OCI-LY3 (cell line): ENCODE measurements around the gene TNFAIP2.
A peak's percentile ranks its signal among the peaks of the same experiment; 100 is the strongest.

Source experiments
- H2AFZ ChIP-seq: fragments of 200-600, 300-600 bp; shearing (Covaris generic); 2 replicates; pipeline ENCODE4 v1.6.0; 2014; ENCODE audit warnings: antibody characterized with exemption, low read depth, low read length
- H3K27ac ChIP-seq: fragments of 200-600, 300-600 bp; sonication (generic); 2 replicates; pipeline ENCODE4 v1.5.1; 2014; ENCODE audit warnings: mild to moderate bottlenecking, low read length, moderate library complexity, mixed read lengths
- H3K27me3 ChIP-seq: fragments of 200-600, 300-600 bp; sonication (generic); 2 replicates; pipeline ENCODE4 v1.6.1; 2014; ENCODE audit warnings: low read depth, low read length, mixed read lengths
- H3K36me3 ChIP-seq: fragments of 200-600, 300-600 bp; sonication (generic); replicated peaks from 2 replicates; pipeline ENCODE3; 2014; ENCODE audit warnings: low read depth, low read length, mixed read lengths
- H3K4me1 ChIP-seq: fragments of 300-600, 200-600 bp; sonication (generic); 2 replicates; pipeline ENCODE4 v1.6.1; 2014; ENCODE audit warnings: low read length, mixed read lengths
- H3K4me2 ChIP-seq: fragments of 200-600, 300-600 bp; sonication (generic); 2 replicates; pipeline ENCODE4 v1.6.1; 2014; ENCODE audit warnings: low read length, mixed read lengths
- H3K4me3 ChIP-seq: fragments of 300-600, 200-600 bp; sonication (generic); 2 replicates; pipeline ENCODE4 v1.5.1; 2014; ENCODE audit warnings: antibody characterized with exemption, mild to moderate bottlenecking, low read length, moderate library complexity
- H3K79me2 ChIP-seq: fragments of 300-600, 200-600 bp; shearing (Covaris generic); 2 replicates; pipeline ENCODE4 v1.6.1; 2014; ENCODE audit warnings: mild to moderate bottlenecking, low read length, mixed read lengths
- H3K9ac ChIP-seq: fragments of 300-600, 200-600 bp; shearing (Covaris generic); 2 replicates; pipeline ENCODE4 v1.6.0; 2014; ENCODE audit warnings: mild to moderate bottlenecking, low read length, moderate library complexity
- H3K9me3 ChIP-seq: fragments of 200-600, 300-600 bp; shearing (Covaris generic); 2 replicates; pipeline ENCODE4 v1.6.1; 2014; ENCODE audit warnings: low read length, mixed read lengths; ENCODE audit not compliant: insufficient read depth
- H4K20me1 ChIP-seq: fragments of 200-600, 300-600 bp; sonication (generic); 2 replicates; pipeline ENCODE4 v1.6.1; 2016; ENCODE audit warnings: low read length, mixed read lengths; ENCODE audit not compliant: insufficient read depth
- EZH2phosphoT487 ChIP-seq: fragments of 200-600 bp; shearing (Covaris generic); IDR thresholded peaks from 2 replicates; pipeline ENCODE4 v1.6.1; 2018; ENCODE audit warnings: antibody characterized with exemption, mixed run types, low read depth
- TF ChIP-seq, protein P1 (sequence below): fragments of 200-600, 300-600 bp; sonication (generic); IDR thresholded peaks from 2 replicates; pipeline ENCODE4 v1.5.1; 2014; ENCODE audit warnings: antibody characterized with exemption, low read length, low read depth

TNFAIP2 gene

DNA sequence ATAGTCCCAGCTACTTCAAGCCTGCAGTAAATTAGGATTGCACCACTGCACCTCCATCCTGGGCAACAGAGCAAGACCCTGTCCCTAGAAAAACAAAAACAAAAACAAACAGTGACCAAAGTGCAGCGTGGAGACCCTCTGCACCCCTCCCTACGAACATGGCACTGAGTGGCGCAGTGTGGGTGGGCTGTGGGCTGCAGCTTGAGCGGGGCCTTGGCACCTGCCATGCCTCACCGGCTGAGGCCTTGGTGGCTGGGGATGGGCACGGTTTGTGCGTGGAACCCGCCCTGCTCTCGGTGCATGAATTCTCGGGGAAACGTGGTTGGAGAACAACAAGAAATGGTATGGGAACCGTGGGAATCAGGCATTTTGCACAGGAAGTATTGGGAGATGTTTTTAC lies 60.8 kb downstream of the TNFAIP2 start:
- Histone ChIP-seq H3K27ac (no peak overlapping the region), H3K79me2 (no peaks in the 10 kb centered on the region), H3K4me1 (no peaks in the 10 kb centered on the region), H3K4me3 (no peak overlapping the region), H3K36me3 (no peaks in the 10 kb centered on the region), H4K20me1 (no peaks in the 10 kb centered on the region), H3K27me3 (no peaks in the 10 kb centered on the region), H2AFZ (no peak overlapping the region), H3K9me3 (no peaks in the 10 kb centered on the region), H3K4me2 (no peak overlapping the region), H3K9ac (no peak overlapping the region)
- TF ChIP-seq, protein P1, sequence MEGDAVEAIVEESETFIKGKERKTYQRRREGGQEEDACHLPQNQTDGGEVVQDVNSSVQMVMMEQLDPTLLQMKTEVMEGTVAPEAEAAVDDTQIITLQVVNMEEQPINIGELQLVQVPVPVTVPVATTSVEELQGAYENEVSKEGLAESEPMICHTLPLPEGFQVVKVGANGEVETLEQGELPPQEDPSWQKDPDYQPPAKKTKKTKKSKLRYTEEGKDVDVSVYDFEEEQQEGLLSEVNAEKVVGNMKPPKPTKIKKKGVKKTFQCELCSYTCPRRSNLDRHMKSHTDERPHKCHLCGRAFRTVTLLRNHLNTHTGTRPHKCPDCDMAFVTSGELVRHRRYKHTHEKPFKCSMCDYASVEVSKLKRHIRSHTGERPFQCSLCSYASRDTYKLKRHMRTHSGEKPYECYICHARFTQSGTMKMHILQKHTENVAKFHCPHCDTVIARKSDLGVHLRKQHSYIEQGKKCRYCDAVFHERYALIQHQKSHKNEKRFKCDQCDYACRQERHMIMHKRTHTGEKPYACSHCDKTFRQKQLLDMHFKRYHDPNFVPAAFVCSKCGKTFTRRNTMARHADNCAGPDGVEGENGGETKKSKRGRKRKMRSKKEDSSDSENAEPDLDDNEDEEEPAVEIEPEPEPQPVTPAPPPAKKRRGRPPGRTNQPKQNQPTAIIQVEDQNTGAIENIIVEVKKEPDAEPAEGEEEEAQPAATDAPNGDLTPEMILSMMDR = no peak
- TF ChIP-seq EZH2phosphoT487 = no peak

- H3K36me3 ChIP-seq = no peaks in the 10 kb centered on the region
- H3K4me3 ChIP-seq = no peak overlapping the region
- no peak overlapping the region for H3K4me2 ChIP-seq
- H3K9ac ChIP-seq = no peak overlapping the region
- no peak overlapping the region for H3K27ac ChIP-seq
- no peaks in the 10 kb centered on the region; the same call in 1 of the 2 replicates for H3K4me1 ChIP-seq
- no peaks in the 10 kb centered on the region for H4K20me1 ChIP-seq
- no peak overlapping the region for H2AFZ ChIP-seq
- no peaks in the 10 kb centered on the region for H3K79me2 ChIP-seq
- no peaks in the 10 kb centered on the region for H3K27me3 ChIP-seq
- H3K9me3 ChIP-seq = no peaks in the 10 kb centered on the region
- TF ChIP-seq, protein P1 = peak; percentile 71
- TF ChIP-seq EZH2phosphoT487 = no peak
These were observed 62.1 kb downstream of the TNFAIP2 start for GRCh38 chr14:103185051-103186029.

DNA sequence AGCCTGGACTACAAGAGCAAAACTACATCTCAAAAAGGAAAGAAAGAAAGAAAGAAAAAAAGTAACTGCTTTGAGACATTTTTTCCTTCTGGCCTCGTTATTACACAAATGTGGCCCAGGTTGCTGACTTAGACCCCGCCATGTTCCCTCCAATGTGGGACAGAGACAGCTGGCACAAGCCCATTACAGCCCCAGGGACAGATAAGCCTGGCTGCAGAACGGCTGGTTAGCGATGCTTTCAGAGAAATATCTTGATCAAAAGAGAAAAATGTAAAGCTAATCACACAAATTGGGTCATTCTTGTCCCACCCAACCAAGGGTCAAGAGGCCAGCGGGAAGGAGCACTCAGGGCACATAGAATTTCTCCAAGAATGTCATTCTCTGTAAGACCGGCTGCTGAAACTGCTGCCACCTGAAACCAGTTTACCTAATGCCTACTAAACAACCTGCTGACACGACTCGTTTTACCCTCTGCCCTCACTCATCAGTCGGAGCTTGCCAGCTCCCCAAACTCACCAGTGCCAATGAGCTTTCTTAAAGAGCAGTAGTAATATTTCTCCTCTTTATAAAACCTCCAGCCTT lies 63.1 kb downstream of the TNFAIP2 start:
- Histone ChIP-seq H3K9ac (no peak overlapping the region), H3K27me3 (no peaks in the 10 kb centered on the region), H2AFZ (no peak overlapping the region), H3K4me2 (no peak overlapping the region), H4K20me1 (no peaks in the 10 kb centered on the region), H3K9me3 (no peaks in the 10 kb centered on the region), H3K79me2 (no peaks in the 10 kb centered on the region), H3K27ac (no peak overlapping the region), H3K4me1 (peaks cover 9% of the 10 kb centered on the region), H3K36me3 (no peaks in the 10 kb centered on the region), H3K4me3 (no peak overlapping the region)
- TF ChIP-seq, protein P1 = no peak
- no peak for TF ChIP-seq EZH2phosphoT487
